Liver (tissue), 9 donors: ENCODE measurements around the gene ROR1. TPM values are rescaled to one million over a fixed set of nuclear protein-coding genes. Genes with fewer than 3 reads are reported as not detected.

Source experiments
- DNase-seq: peaks from one replicate; pipeline ENCODE4 v3.0.0-alpha.2; 2017; ENCODE audit warnings: low spot score
- H3K27ac ChIP-seq, 2 donors: one replicate each; pipeline ENCODE4 v1.7.0; 2013; ENCODE audit warnings: inconsistent platforms in 2 of 2, low read length in 2 of 2, control low read depth in 1 of 2, low read depth in 1 of 2, mild to moderate bottlenecking in 1 of 2
- H3K27me3 ChIP-seq, 4 donors: one replicate each; pipeline versions ENCODE4 v1.6.1 to v1.7.0; 2013; ENCODE audit warnings: low read length in 3 of 4, inconsistent platforms in 1 of 4, mild to moderate bottlenecking in 1 of 4, moderate library complexity in 1 of 4; ENCODE audit not compliant: control insufficient read depth in 4 of 4, insufficient read depth in 4 of 4
- H3K36me3 ChIP-seq, 4 donors: one replicate each; pipeline versions ENCODE4 v1.6.1 to v1.7.0; 2013; ENCODE audit warnings: low read length in 3 of 4, mild to moderate bottlenecking in 3 of 4, low read depth in 1 of 4, moderate library complexity in 1 of 4; ENCODE audit not compliant: control insufficient read depth in 4 of 4, insufficient read depth in 3 of 4
- H3K4me1 ChIP-seq, 4 donors: one replicate each; pipeline versions ENCODE4 v1.6.1 to v1.7.0; 2013; ENCODE audit warnings: low read length in 3 of 4, mild to moderate bottlenecking in 3 of 4, moderate library complexity in 1 of 4; ENCODE audit not compliant: control insufficient read depth in 4 of 4, insufficient read depth in 4 of 4
- H3K4me3 ChIP-seq, 3 donors: one replicate each; pipeline versions ENCODE4 v1.6.1 to v1.7.0; 2013; ENCODE audit warnings: low read length in 3 of 3, control low read depth in 1 of 3, low read depth in 1 of 3, mild to moderate bottlenecking in 1 of 3
- H3K9ac ChIP-seq, 2 donors: one replicate each; pipeline ENCODE4 v1.7.0; 2013; ENCODE audit warnings: low read length in 2 of 2, mild to moderate bottlenecking in 2 of 2, moderate library complexity in 2 of 2, control low read depth in 1 of 2, low read depth in 1 of 2
- H3K9me3 ChIP-seq, 4 donors: one replicate each; pipeline versions ENCODE4 v1.6.1 to v1.7.0; 2013; ENCODE audit warnings: low read length in 3 of 4; ENCODE audit not compliant: control insufficient read depth in 4 of 4
- ATF3 ChIP-seq: IDR thresholded peaks from 2 replicates; pipeline ENCODE4 v1.6.1; 2016; ENCODE audit warnings: antibody characterized with exemption
- CTCF ChIP-seq: fragments of 150-350 bp; IDR thresholded peaks from 2 replicates; pipeline ENCODE4 v1.5.1; 2017; ENCODE audit warnings: improper control_type of control experiment, low read depth, low read length; ENCODE audit not compliant: missing input control
- FOXA1 ChIP-seq: IDR thresholded peaks from 2 replicates; pipeline ENCODE4 v1.6.1; 2016; ENCODE audit warnings: antibody characterized with exemption
- GABPA ChIP-seq, 2 donors: IDR thresholded peaks in 1 of 2; conservative IDR thresholded peaks in 1 of 2; 2 replicates each; pipeline ENCODE4 v1.6.1; 2016; ENCODE audit warnings: antibody characterized with exemption in 2 of 2, mild to moderate bottlenecking in 1 of 2, moderate library complexity in 1 of 2
- HNF4A ChIP-seq, 2 donors: conservative IDR thresholded peaks; 2 replicates each; pipeline ENCODE4 v1.6.1; 2016; ENCODE audit warnings: antibody characterized with exemption in 2 of 2, mild to moderate bottlenecking in 2 of 2
- JUND ChIP-seq, 2 donors: IDR thresholded peaks; 2 replicates each; pipeline ENCODE4 v1.6.1; 2016; ENCODE audit warnings: antibody characterized with exemption in 2 of 2
- MAX ChIP-seq: IDR thresholded peaks from 2 replicates; pipeline ENCODE4 v1.6.1; 2016; ENCODE audit warnings: antibody characterized with exemption
- NR2F2 ChIP-seq: IDR thresholded peaks from 2 replicates; pipeline ENCODE4 v1.6.1; 2016; ENCODE audit warnings: antibody characterized with exemption
- RAD21 ChIP-seq, 2 donors: IDR thresholded peaks; 2 replicates each; pipeline ENCODE4 v1.6.1; 2016; ENCODE audit warnings: antibody characterized with exemption in 2 of 2, mild to moderate bottlenecking in 2 of 2
- REST ChIP-seq: IDR thresholded peaks from 2 replicates; pipeline ENCODE4 v1.6.1; 2016; ENCODE audit warnings: antibody characterized with exemption, mild to moderate bottlenecking
- RXRA ChIP-seq, 2 donors: IDR thresholded peaks; 2 replicates each; pipeline ENCODE4 v1.6.1; 2017 to 2018; ENCODE audit warnings: antibody characterized with exemption in 2 of 2, mild to moderate bottlenecking in 1 of 2
- SP1 ChIP-seq: IDR thresholded peaks from 2 replicates; pipeline ENCODE4 v1.6.1; 2018; ENCODE audit warnings: antibody characterized with exemption, mild to moderate bottlenecking
- YY1 ChIP-seq: IDR thresholded peaks from 2 replicates; pipeline ENCODE4 v1.6.1; 2016; ENCODE audit warnings: antibody characterized with exemption, mild to moderate bottlenecking
- ZBTB33 ChIP-seq: IDR thresholded peaks from 2 replicates; pipeline ENCODE4 v1.6.1; 2016; ENCODE audit warnings: antibody characterized with exemption
- WGBS: extraction: QIAGEN DNeasy Blood & Tissue Kit; methylation state at CpG from one replicate; pipeline ENCODE4 v1.1.7; 2013; 5-methylcytosine and 5-hydroxymethylcytosine counted together
- polyA plus RNA-seq, 2 donors: library from polyadenylated mRNA; stranded (reverse) in 1 of 2; unstranded in 1 of 2; fragments of 200-250 nt in 1 of 2; fragments of >200 nt in 1 of 2; fragmentation: Nextera tagmentation in 1 of 2; extraction: Ambion mirVana in 1 of 2; gene quantifications; one replicate each; pipeline versions ENCODE4 v1.2.1 to v1.2.3, GENCODE V29; 2013 to 2015
- total RNA-seq, 2 donors: library from RNA; depleted of rRNA; stranded (reverse); fragments of >200 nt; gene quantifications; one replicate each; pipeline ENCODE4 v1.2.3, GENCODE V29; 2014
- donor health status: healthy.
- donor health status: healthy.
- donor health status: healthy.
- donor health status: healthy.
- donor health status: healthy.

The ROR1 gene
- total and polyA plus RNA-seq, 4 donors, result 0.15 to 0.98 (median 0.37) TPM

- H3K27ac ChIP-seq, result no peak overlapping the region
- no peaks in the 10 kb centered on the region for H3K36me3 ChIP-seq
- H3K4me3 ChIP-seq, result no peak overlapping the region
- H3K9ac ChIP-seq, result no peak overlapping the region
- H3K9me3 ChIP-seq, result no peaks in the 10 kb centered on the region
- no peak for DNase-seq
- no peaks in the 10 kb centered on the region for H3K4me1 ChIP-seq
- TF ChIP-seq JUND (IDR thresholded peaks at IDR 0.05), result no peak
- TF ChIP-seq CTCF, result no peak
- no peak for TF ChIP-seq REST
- no peak for TF ChIP-seq ATF3
- TF ChIP-seq ZBTB33, result no peak
- no peak for TF ChIP-seq HNF4A (conservative IDR thresholded peaks at IDR 0.05)
- no peak for TF ChIP-seq RXRA (IDR thresholded peaks at IDR 0.05)
- no peak for TF ChIP-seq GABPA (IDR thresholded peaks at IDR 0.05 in 1 of 2, conservative IDR thresholded peaks at IDR 0.05 in 1 of 2)
- no peaks in the 10 kb centered on the region for H3K27me3 ChIP-seq
Measured at GRCh38 chr1:63756839-63757238, 17.0 kb upstream of the ROR1 start.

GRCh38 chr1:63757334-63757733, 16.5 kb upstream of the ROR1 start:
- H3K27ac ChIP-seq, result no peak overlapping the region
- no peaks in the 10 kb centered on the region for H3K4me1 ChIP-seq
- no peak overlapping the region for H3K4me3 ChIP-seq
- H3K27me3 ChIP-seq, result no peaks in the 10 kb centered on the region
- TF ChIP-seq MAX, result no peak
- TF ChIP-seq RAD21 (IDR thresholded peaks at IDR 0.05), result no peak
- no peaks in the 10 kb centered on the region for H3K9me3 ChIP-seq
- no peak for DNase-seq
- no peak overlapping the region for H3K9ac ChIP-seq
- H3K36me3 ChIP-seq, result no peaks in the 10 kb centered on the region

- WGBS, result 70% methylated on average over 6 of the region's 6 CpGs
- DNase-seq, result no peak
- H3K4me3 ChIP-seq, result no peak overlapping the region
- H3K4me1 ChIP-seq, result no peaks in the 10 kb centered on the region
- H3K9ac ChIP-seq, result no peak overlapping the region
- H3K27me3 ChIP-seq, result no peaks in the 10 kb centered on the region
- no peaks in the 10 kb centered on the region for H3K9me3 ChIP-seq
- H3K36me3 ChIP-seq, result no peaks in the 10 kb centered on the region
- no peak overlapping the region for H3K27ac ChIP-seq
- TF ChIP-seq RXRA (IDR thresholded peaks at IDR 0.05), result no peak
- no peak for TF ChIP-seq MAX
- TF ChIP-seq NR2F2, result no peak
- TF ChIP-seq ZBTB33, result no peak
- no peak for TF ChIP-seq SP1
- TF ChIP-seq CTCF, result no peak
- TF ChIP-seq RAD21 (IDR thresholded peaks at IDR 0.05), result no peak
- no peak for TF ChIP-seq ATF3
- no peak for TF ChIP-seq FOXA1
- no peak for TF ChIP-seq YY1
- TF ChIP-seq JUND (IDR thresholded peaks at IDR 0.05), result no peak
- TF ChIP-seq GABPA (IDR thresholded peaks at IDR 0.05 in 1 of 2, conservative IDR thresholded peaks at IDR 0.05 in 1 of 2), result no peak
Measured at GRCh38 chr1:63758791-63759190, 15.0 kb upstream of the ROR1 start.
